ENCODE results near the gene GPC5.

DNA sequence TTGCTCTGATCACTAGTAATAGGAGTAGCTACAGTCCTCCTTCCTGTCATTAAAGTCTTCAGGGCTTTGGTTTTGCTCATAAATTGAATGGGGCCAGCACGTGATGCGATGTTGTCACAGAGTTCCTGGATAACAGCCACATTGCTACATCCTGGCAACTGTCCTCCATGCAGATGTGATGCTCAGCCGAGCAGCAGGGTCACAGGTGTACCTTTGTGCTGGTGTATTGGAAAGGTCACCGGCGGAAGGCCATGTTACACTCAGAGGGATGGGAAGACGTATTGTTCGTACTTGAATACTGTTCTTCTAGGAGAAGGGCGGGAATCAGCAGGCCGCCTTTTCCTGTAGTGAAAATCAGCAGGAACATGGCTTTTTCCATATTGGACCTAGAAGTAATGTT is 1114.4 kb downstream of the GPC5 start:
- TF ChIP-seq, protein P1, sequence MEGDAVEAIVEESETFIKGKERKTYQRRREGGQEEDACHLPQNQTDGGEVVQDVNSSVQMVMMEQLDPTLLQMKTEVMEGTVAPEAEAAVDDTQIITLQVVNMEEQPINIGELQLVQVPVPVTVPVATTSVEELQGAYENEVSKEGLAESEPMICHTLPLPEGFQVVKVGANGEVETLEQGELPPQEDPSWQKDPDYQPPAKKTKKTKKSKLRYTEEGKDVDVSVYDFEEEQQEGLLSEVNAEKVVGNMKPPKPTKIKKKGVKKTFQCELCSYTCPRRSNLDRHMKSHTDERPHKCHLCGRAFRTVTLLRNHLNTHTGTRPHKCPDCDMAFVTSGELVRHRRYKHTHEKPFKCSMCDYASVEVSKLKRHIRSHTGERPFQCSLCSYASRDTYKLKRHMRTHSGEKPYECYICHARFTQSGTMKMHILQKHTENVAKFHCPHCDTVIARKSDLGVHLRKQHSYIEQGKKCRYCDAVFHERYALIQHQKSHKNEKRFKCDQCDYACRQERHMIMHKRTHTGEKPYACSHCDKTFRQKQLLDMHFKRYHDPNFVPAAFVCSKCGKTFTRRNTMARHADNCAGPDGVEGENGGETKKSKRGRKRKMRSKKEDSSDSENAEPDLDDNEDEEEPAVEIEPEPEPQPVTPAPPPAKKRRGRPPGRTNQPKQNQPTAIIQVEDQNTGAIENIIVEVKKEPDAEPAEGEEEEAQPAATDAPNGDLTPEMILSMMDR (IDR thresholded peaks at IDR 0.05): no peak
- TF ChIP-seq POLR2A (IDR thresholded peaks at IDR 0.05): no peak
